ENCODE measurements around the gene DDX52.

The DDX52 gene

DNA sequence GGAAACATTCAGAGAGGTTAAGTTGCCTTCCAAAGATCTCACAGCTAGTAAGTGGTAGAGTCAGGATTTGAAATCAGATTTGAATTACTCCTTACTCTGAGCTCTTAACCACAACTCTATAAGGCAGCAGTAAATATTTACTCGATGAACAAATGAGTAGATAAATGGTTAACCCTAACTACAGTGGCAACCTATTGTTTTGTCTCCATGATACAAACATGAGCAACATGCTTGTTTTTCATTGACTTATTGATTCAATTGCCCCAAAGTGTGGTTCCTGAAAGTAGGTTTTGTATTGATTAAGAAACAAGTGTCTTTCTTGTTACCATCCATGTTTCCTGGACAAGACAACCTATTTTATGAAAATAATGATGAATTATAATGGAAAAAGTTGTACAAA lies 34.8 kb upstream of the DDX52 start:
- H3K27me3 ChIP-seq = peaks cover 9% of the 10 kb centered on the region
- no peak overlapping the region for H3K4me3 ChIP-seq (ENCODE audit: low read depth in 1 of 2, low read length in 1 of 2)
- no peaks in the 10 kb centered on the region for H3K9me3 ChIP-seq
- no peak overlapping the region for H3K27ac ChIP-seq
- TF ChIP-seq, protein P1, sequence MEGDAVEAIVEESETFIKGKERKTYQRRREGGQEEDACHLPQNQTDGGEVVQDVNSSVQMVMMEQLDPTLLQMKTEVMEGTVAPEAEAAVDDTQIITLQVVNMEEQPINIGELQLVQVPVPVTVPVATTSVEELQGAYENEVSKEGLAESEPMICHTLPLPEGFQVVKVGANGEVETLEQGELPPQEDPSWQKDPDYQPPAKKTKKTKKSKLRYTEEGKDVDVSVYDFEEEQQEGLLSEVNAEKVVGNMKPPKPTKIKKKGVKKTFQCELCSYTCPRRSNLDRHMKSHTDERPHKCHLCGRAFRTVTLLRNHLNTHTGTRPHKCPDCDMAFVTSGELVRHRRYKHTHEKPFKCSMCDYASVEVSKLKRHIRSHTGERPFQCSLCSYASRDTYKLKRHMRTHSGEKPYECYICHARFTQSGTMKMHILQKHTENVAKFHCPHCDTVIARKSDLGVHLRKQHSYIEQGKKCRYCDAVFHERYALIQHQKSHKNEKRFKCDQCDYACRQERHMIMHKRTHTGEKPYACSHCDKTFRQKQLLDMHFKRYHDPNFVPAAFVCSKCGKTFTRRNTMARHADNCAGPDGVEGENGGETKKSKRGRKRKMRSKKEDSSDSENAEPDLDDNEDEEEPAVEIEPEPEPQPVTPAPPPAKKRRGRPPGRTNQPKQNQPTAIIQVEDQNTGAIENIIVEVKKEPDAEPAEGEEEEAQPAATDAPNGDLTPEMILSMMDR (IDR thresholded peaks at IDR 0.05) = no peak
- no peaks in the 10 kb centered on the region for H3K36me3 ChIP-seq
- no peaks in the 10 kb centered on the region for H3K4me1 ChIP-seq (ENCODE audit: control insufficient read depth in 1 of 2, insufficient read depth in 1 of 2, low read depth in 1 of 2, low read length in 1 of 2)

DNA sequence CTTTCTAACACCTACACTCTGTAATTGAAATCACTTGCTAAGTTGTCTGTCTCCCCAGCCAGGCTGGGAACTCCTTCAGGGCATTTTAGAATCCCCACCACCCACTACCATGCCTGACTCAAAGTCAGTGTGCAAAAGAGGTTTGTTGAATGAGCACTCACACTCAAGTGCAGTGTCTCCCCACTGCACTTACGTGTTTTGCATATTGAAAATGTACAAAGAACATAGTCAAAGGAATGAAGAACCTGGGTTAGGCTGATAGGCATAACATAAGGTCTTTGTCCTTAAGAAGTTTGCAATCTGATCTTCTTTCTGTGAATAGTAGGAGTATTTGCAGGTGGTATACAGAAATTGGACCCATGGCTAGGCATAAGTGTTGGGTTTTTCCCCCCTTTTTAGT lies 33.8 kb upstream of the DDX52 start:
- Histone ChIP-seq H3K4me1 (ENCODE audit: control insufficient read depth in 1 of 2, insufficient read depth in 1 of 2, low read depth in 1 of 2, low read length in 1 of 2) (no peaks in the 10 kb centered on the region), H3K27me3 (peaks cover 9% of the 10 kb centered on the region)

DNA sequence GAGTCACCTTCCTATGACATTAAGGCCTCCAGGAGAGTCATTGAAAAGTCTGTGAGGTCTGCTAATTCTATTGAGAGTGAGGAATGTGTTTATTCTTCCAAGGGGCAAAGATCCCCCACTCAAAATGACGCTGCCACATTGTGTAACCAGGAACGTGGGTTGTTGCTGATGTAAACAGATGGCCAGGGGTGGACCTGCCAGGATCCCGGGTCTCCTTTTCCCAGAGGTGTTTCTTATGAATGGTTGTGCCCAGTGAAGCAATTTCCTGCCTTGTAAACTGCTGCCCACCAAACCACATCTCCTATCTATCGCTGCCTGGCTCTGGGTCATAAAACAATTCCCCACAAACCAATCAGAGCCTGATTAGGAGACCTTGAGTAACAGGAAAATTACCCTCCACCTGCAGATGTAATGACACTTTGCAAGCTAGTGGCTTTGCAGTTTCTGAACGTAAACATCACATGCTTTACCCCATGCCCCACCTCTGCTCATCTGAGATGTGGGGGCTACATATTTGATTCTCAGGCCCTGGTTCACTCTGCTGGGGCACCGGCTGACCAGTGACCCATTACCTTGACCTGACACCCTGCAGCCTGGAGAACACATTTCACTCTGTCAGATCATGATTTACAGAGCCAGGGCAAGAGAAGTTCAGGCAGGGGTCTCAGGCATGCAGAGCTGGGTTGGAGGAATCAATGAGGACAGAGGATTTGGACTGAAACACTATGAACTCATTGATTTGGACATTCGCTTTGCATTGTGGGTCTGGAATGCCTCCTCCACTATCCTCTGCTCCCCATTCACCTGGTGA lies 33.1 kb upstream of the DDX52 start:
- H3K27ac ChIP-seq = no peak overlapping the region
- no peaks in the 10 kb centered on the region for H3K9me3 ChIP-seq
- H3K4me1 ChIP-seq (ENCODE audit: control insufficient read depth in 1 of 2, insufficient read depth in 1 of 2, low read depth in 1 of 2, low read length in 1 of 2) = no peaks in the 10 kb centered on the region
- TF ChIP-seq, protein P1 (IDR thresholded peaks at IDR 0.05) = no peak
- H3K4me3 ChIP-seq (ENCODE audit: low read depth in 1 of 2, low read length in 1 of 2) = no peak overlapping the region
- no peaks in the 10 kb centered on the region for H3K36me3 ChIP-seq
- peaks cover 9% of the 10 kb centered on the region for H3K27me3 ChIP-seq

More for the DNA sequence above, 33.8 kb upstream of the DDX52 start:
- no peaks in the 10 kb centered on the region for H3K36me3 ChIP-seq
- H3K9me3 ChIP-seq = no peaks in the 10 kb centered on the region
- H3K27ac ChIP-seq = no peak overlapping the region
- TF ChIP-seq, protein P1 (IDR thresholded peaks at IDR 0.05) = no peak
- H3K4me3 ChIP-seq (ENCODE audit: low read depth in 1 of 2, low read length in 1 of 2) = no peak overlapping the region

DNA sequence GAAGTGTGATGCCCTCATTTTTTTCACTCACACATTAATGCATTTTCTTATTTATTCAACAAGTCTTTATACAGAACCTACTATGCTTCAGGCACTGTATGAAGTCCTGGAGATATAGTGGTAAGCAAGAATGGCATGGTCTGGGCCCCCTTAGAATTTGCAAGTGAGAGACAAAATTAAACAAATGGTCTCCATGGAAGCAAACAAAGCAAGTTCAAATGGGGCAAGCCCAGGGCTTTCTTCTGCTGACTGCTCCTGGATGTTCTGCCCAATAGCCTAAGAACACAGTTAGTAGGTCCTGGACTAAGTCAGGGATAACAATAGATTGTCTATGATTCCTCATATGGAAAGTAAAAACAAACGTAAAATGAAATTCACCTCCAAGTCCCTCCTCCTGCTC lies 31.3 kb upstream of the DDX52 start:
- H3K9me3 ChIP-seq = no peaks in the 10 kb centered on the region
- H3K36me3 ChIP-seq = no peaks in the 10 kb centered on the region
- H3K4me1 ChIP-seq (ENCODE audit: control insufficient read depth in 1 of 2, insufficient read depth in 1 of 2, low read depth in 1 of 2, low read length in 1 of 2) = no peaks in the 10 kb centered on the region
- TF ChIP-seq, protein P1 (IDR thresholded peaks at IDR 0.05) = no peak
- H3K27me3 ChIP-seq = peaks cover 9% of the 10 kb centered on the region
- no peak overlapping the region for H3K27ac ChIP-seq
- H3K4me3 ChIP-seq (ENCODE audit: low read depth in 1 of 2, low read length in 1 of 2) = no peak overlapping the region

DNA sequence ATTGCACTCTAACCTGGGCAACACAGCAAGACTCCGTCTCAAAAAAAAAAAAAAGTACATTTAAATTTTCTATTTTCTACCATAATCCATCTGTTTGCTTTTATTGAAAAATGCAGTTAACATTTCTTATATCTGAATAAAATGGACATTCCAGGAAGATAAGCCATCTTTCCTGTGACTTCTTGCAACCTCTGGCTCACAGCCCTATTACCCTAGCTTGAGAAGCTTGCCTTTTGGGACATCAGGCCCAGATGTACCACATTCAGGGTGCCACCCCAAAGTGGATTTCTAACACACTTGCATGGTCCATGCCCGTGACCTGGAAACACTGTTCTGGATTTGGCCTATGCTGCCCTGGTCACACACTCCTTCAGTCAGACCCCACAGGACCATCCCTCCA lies 30.1 kb upstream of the DDX52 start:
- Histone ChIP-seq H3K27me3 (peaks cover 9% of the 10 kb centered on the region), H3K27ac (no peak overlapping the region), H3K9me3 (no peaks in the 10 kb centered on the region), H3K4me3 (ENCODE audit: low read depth in 1 of 2, low read length in 1 of 2) (no peak overlapping the region), H3K4me1 (ENCODE audit: control insufficient read depth in 1 of 2, insufficient read depth in 1 of 2, low read depth in 1 of 2, low read length in 1 of 2) (no peaks in the 10 kb centered on the region), H3K36me3 (no peaks in the 10 kb centered on the region)
- TF ChIP-seq, protein P1 (IDR thresholded peaks at IDR 0.05) = no peak

All from neutrophil (primary cell).